ENCODE results near the gene CPB1.

Gene CPB1

GRCh38 chr3:148829926-148830325, 2.3 kb downstream of the CPB1 start:
- no peak for DNase-seq (ENCODE audit: low read depth in 2 of 3, low spot score in 1 of 3)

DNA sequence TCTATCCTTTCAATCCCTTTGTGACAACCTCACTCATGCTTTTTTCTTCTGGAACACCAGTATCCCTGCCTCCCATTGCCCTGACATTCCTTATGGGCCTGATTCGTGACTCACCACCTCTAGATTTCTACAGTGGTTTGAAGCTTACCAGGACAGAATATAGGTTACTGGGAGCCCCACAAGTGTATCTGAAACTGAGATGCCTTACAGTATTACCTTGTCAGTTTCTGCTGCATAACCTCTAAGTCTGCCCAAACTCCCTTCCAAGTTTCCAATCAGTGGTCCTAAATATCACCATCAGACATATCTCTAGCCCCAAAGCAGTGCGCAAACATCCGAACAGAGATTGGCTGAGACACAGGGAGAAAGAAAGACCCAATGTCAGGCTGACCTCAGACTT, 5.6 kb downstream of the CPB1 start:
- no peak for DNase-seq (ENCODE audit: low read depth in 2 of 3, low spot score in 1 of 3)

DNA sequence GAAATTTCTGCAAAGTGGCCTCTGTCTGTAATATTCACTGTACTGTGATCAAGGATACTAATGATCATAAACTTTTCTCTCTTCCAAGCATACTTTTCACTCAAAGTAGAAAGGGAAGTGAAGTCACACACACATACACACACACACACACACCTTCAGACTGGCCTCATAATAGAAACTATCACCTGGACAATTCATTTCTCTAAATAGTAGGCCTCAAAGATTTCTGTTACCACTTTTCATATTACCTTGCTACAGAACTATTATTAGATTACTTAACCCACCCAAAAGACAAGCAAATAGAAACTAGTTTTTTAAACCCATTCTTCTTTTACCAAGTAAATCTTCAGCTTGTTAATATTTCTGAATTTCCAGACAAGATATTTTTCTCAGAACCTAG, 12.2 kb downstream of the CPB1 start:
- DNase-seq (ENCODE audit: low read depth in 2 of 3, low spot score in 1 of 3), result no peak

- no peak for DNase-seq (ENCODE audit: low read depth in 2 of 3, low spot score in 1 of 3)
Measured at GRCh38 chr3:148840451-148840850, 12.8 kb downstream of the CPB1 start.

DNA sequence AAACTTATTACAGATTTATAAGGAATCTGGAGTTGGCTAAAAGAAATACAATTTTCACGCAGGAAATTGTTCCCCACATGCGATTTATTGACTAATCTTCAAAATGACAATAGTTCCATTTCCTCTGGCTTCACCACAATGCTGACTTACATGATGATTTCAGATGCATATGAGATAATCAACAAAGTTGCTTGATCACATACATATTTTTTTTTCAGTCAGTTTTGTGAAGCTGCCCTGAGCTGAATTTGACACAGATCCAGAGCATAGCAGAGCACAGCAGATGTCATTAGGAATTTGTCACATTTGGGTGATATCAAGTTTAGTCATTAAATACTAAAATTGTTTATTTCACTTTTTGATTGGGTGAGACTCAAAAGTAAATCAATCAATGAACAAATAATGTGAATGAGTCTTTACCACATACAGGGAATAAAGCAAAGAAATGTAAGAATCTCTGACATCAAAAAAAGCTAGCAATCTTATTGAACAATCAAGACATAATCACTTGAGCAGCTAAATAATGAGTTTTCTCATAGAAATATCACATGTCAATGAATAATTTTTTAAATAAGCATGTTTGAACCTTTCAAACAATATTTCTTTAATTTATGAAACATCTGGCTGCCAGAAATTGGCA, 18.3 kb downstream of the CPB1 start:
- no peak for DNase-seq (ENCODE audit: low read depth in 2 of 3, low spot score in 1 of 3)

DNA sequence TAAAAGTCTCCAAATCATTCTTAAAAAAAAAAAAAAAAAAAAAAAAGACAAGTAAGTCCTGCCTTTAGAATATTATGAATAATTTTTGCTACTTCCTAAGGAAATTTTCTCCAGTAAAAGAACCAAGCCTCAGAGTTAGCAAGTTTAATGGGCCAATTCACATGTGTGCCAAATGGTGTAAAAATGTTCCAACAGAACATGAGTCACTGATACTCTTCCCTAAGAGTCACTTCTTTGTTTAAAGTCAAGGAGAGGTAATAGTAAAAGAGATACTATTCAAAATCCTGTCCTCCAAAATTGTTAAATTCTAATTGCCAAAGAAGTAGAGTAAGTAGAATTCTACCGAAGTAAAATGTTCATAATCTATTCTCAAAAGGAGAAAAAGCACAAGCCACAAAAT, 19.7 kb downstream of the CPB1 start:
- no peak for DNase-seq (ENCODE audit: low read depth in 2 of 3, low spot score in 1 of 3)

DNA sequence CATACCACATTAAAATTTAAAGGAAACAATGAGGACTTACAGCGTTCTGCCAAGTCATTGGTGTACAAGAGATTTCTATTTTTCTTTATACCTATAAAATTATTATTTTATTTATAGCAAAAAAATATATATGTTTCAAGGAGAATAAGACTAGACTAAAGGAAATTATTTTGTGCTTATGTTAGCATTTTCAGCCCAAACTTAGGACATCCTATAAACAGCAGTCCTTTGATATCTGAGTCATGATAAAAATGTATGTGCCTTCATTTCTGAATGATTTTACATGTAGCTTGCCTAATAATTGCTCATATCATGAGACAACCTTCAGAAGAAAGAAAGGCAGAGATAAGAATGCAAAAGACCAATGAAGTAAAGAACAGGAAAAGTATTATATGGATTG, 20.8 kb downstream of the CPB1 start:
- DNase-seq (ENCODE audit: low read depth in 2 of 3, low spot score in 1 of 3), result no peak

DNA sequence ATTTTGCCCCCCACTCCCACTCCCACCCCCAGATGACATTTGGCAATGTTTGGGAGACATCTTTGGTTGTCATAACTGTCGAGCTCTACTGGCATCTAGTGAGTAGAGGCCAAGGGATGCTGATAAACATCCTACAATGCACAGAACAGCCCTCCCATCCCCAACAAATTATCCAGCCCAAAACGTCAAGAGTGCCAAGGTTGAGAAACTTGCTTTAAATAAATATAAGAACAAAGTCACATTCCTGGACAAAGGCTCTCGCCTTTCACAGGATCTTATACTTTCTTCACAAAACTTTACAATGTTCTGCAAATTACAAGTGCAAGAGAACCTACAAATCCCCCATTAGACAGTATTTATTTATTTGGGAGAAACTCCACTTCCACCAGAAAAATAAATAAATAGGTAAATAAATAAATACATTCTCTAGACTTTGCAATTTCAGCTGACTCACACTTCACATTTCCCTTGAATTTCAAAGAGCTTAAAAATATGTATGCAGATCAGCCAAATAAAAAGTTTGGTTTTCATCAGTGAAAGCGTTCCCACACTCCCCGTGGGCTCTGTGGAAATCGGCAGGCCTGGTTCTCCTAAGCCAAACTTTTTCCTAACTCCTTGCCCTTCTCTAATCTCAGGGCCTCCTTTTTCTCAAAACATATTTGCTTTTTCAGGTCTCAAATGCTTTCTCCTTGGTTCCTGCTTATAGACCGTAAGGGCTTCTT, 24.8 kb downstream of the CPB1 start:
- DNase-seq (ENCODE audit: low read depth in 2 of 3, low spot score in 1 of 3), result no peak

- DNase-seq (ENCODE audit: low read depth in 2 of 3, low spot score in 1 of 3), result no peak
Measured at GRCh38 chr3:148853076-148853475, 25.5 kb downstream of the CPB1 start.

DNA sequence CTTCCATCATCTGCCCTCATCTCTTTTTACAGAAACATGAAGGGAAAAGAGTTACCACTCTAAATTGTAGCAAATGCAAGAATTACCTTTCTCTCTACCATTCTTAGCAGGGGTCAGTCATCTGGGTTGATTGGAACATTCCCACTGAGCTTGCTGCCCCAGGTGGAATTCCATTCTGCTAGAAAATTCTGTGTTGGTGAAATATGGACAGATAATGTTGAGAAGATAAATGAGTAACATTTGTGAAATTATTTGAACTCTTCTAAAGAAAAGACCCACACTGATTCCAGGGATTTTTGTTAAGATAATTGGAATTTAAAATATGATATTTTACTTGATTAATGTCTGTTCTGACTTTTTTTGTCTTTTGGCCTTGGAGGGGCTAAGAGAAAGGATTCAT, 26.4 kb downstream of the CPB1 start:
- DNase-seq (ENCODE audit: low read depth in 2 of 3, low spot score in 1 of 3), result no peak

GRCh38 chr3:148856384-148856783, 28.8 kb downstream of the CPB1 start:
- no peak for DNase-seq (ENCODE audit: low read depth in 2 of 3, low spot score in 1 of 3)

DNA sequence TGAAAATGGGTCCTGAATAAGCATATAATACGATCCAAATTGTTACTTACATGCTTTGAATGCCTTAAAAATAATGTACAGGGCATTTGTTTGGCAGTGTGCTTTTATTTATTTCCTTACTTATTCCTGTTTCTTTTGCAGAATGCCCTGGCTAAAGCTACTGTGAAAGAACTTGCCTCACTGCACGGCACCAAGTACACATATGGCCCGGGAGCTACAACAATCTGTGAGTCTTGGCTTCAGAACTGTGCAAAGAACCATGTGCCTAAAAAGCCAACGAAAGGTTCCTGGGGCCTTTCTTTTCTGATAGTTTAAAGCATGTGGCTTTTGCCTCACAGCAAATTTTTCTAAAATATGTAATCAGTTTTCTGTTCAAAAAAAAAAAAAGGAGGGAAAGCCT, 29.7 kb downstream of the CPB1 start:
- no peak for DNase-seq (ENCODE audit: low read depth in 2 of 3, low spot score in 1 of 3)

GRCh38 chr3:148861277-148861869, 33.8 kb downstream of the CPB1 start:
- no peak for DNase-seq (ENCODE audit: low read depth in 2 of 3, low spot score in 1 of 3)

GRCh38 chr3:148863297-148863696, 35.7 kb downstream of the CPB1 start:
- DNase-seq (ENCODE audit: low read depth in 2 of 3, low spot score in 1 of 3), result no peak

DNA sequence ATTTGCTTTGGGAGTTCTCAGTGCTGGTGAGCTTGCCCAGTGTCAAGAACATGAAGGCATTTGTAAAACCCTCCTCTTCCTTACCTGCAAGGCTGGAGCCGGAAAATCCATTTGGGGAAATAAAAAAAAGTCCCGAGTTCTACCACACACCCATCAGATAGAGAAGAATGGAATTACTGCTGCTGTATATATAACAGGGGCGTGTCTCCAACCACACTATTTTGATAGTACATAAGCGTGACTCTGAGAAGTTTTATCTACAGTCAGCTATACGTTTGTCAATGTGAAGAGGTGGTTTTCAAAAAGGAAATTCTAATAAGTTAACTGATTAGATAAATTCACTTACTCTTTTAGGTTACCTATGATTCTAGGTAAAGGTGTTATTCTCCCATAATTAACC, 36.2 kb downstream of the CPB1 start:
- DNase-seq (ENCODE audit: low read depth in 2 of 3, low spot score in 1 of 3), result no peak

- DNase-seq (ENCODE audit: low read depth in 2 of 3, low spot score in 1 of 3), result no peak
Measured at GRCh38 chr3:148865049-148865448, 37.4 kb downstream of the CPB1 start, which contains the start of gene CPA3. TSS of gene CPA3 (plus strand) at chr3:148865296. CDS start at chr3:148865308, 12 bp downstream.

DNA sequence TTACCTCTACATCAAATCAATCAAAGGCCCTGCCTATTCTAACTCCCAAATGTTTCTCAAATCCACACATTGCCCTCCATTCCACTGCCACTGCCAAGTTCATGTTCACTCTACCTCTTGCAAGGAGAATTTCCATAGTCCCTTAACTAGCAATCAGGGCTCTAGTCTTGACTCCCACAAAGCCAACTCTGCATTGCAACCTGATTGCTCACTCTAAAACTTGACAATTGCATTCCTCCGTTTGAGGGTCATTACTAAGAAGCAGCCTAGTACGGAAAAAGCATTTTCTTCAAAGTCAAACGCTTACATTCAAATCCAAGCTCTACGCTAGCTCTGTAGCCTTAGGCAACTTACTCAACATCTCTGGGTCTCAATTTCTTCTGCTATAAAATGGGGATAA, 38.6 kb downstream of the CPB1 start:
- no peak for DNase-seq (ENCODE audit: low read depth in 2 of 3, low spot score in 1 of 3)

GRCh38 chr3:148873270-148873927, 45.8 kb downstream of the CPB1 start:
- no peak for DNase-seq (ENCODE audit: low read depth in 2 of 3, low spot score in 1 of 3)

DNA sequence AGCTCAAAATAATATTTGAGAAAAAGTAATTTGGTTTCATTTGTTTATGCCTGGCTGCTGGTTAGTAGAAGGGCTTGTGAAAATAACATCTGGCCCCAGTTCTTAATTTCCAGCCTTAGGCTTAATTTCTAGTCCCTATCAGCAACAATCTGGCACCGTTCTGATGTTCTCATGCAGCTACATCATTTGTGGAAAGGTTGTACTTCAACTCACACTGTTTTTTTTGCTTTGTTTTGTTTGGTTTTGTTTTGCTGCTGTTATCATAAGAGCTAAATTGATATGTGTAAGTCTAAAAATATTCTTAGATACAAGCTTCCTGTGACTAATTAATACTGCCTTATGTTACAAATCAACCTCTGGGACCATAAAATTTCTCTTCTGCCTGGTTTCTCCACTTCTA, 46.4 kb downstream of the CPB1 start:
- DNase-seq (ENCODE audit: low read depth in 2 of 3, low spot score in 1 of 3), result no peak

DNA sequence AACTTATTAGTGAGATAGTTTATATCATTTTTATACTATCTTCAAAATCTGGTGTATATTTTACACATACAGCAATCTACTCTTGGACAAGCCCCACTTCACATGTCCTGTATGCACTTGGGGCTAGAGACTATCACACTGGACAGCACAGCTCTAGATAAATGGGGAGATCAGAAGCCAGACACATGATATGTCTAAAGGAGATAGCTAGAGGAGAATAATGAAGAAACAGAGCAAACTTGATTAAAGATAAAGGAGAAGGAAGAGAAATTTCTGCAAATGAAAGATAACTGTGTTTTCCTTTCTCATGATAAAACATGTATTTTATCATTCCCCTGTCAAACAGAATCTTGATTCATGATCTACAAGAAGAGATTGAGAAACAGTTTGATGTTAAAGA, 50.5 kb downstream of the CPB1 start:
- no peak for DNase-seq (ENCODE audit: low read depth in 2 of 3, low spot score in 1 of 3)

DNA sequence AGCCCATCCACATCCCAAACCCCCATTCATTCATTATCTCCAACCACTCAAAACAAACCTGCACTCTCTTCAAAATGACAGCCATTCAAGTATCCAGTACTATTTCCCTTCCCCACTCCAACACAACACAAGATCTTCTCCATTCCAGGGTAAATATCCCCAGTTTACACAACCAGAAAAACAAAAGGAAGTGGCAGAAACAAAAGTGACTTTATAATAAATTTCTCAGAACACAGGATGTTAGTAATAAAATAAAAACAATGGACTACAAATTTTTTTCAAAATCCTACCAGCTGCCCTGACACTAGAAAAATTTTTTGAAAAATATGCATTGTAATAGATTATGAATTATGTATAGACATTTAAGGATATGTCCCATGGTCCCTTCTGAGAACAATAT, 51.6 kb downstream of the CPB1 start:
- no peak for DNase-seq (ENCODE audit: low read depth in 2 of 3, low spot score in 1 of 3)

GRCh38 chr3:148880681-148881080, 53.1 kb downstream of the CPB1 start:
- no peak for DNase-seq (ENCODE audit: low read depth in 2 of 3, low spot score in 1 of 3)
